Islet of Langerhans (tissue), 1 donor: ENCODE measurements around the gene LAMC3.
A peak's percentile ranks its signal among the peaks of the same experiment; 100 is the strongest.

Experiments
- FAIRE-seq: peaks from one replicate; lab custom pipeline; 2011; peaks lifted over from hg19 to GRCh38; lab: Jason Lieb, UNC

LAMC3 gene

DNA sequence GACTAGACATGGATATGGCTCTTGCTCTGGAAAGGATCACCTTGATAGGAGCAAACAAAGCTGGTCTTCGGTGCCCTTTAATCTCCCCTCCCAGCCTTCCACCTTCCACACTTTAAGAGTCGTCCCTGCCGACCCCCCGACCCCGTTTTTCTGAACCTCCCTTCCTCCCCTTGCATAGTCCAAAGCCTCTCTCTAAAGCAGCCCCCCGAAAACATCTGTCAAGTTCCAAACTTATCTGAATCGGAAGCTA lies 116.0 kb downstream of the LAMC3 start:
- FAIRE-seq = no peak

DNA sequence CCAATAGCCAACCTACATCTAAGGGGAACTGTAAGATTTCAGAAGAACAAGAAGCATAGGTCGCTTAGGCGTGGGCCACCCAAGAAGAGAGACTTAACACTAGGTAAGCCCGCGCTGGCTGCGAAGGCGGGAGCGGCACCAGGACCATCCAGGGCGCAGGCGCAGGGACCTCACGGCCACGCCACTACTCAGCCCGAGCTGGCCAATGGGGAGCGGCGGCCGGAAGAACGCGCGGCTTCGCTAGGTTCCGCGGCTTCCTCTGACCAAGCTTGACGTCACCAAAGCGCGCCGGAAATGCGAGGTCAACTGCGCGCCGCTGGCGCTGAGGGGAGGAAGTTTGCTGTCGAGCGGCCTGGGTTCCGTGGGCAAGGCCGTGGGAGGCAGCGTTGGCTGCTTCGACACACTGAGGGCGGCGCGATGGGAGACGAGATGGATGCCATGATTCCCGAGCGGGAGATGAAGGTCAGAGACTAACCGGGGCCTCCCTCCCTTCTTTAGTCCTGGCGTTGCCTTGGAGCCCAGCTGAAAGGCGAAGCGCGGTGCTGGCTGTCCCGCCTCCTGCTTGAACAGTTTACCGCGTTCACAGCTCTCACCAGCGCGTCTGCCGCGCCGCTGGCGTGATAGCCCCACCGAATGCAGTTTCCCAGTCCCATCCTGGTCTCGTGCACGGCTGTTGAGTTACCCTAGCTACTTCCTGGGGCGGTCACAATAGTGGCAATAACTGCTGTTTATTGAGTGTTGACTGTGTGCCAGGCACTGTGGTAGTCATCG lies 116.5 kb downstream of the LAMC3 start, which contains the start of gene NUP214:
TSS of gene NUP214 (plus strand) at position 299 of the 771 bp plus-strand sequence. CDS start at position 418, 119 bp downstream.
- FAIRE-seq = peak; percentile 51

DNA sequence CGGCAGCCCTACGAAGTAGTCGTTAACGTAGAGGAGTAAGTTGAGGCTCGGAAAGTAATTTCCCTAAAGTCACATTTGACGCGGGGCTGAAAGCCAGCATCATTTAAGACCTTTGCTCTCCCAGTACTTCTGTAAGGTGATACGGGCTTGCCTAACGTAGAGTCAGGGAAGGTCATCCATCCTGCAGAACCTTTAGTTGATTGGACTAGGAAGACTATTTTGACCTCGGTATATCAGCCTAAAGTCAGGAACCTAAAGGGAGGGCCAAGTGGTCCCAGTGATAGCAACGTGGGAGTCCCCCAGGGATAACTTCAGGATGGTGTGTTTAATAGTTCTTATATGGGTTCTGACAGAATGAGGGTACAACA lies 117.1 kb downstream of the LAMC3 start:
- no peak for FAIRE-seq

DNA sequence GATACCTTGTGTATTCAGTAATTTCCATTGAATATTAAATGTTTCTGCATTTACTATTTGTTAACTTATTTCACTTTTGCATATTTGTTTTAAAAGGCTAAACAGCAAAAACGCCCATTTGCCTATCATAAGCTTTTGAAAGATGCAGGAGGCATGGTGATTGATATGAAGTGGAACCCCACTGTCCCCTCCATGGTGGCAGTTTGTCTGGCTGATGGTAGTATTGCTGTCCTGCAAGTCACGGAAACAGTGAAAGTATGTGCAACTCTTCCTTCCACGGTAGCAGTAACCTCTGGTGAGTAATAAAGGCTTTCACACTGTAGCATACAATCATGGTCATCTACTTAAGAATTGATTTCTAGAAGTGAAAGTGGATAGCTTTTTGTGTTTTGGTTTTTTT lies 120.2 kb downstream of the LAMC3 start:
- FAIRE-seq = no peak

DNA sequence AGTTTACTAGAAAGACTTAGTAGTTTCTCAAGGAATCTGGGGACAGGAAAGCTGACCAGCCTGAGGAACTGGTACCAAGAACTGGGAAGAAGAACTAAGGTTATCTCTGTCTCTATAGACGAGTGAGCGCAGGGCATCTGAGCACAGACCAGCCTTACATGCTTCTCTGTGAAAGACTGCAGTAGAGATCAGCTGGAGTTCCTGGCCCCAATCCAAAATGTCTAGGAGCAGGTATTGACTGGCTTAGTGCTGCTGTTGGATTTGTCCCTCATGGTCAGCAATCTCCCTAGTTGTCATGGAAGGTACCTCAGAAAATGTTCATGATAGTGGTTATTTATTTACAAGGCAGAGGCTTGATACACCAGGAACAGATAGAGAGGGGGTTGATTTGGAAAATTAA lies 129.7 kb downstream of the LAMC3 start:
- FAIRE-seq = no peak

DNA sequence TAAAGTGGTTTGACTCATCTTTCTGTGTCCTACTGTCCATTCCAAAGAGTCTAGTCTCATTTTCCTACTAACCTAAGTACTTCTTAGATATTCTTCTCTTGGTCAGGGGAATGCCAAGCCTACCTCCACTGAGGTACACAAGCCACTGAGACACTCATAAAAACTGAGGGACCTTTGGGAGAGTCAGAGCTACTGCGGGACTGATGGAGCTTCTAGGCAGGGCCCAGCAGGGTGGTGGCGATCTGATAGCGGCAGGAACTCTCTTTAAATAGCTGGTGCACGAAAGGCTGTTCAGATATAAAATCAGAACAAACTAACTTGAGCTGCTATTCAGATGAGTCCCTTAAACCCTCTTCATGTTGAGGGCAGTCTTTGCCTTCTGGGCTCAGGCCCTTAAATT lies 131.1 kb downstream of the LAMC3 start:
- no peak for FAIRE-seq

DNA sequence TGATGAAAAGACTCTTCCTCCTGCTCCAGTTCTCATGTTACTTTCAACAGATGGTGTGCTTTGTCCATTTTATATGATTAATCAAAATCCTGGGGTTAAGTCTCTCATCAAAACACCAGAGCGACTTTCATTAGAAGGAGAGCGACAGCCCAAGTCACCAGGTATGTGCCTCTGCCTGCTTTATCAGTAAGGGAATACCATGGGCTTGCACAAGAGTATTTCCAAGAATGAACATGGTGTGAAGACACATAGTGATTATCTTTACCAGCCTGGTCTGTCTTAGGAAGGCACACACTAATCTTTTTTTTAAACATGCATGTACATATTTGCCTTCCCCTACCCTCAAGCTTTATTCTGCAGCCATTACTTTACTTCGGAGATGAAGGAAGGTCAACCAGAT lies 131.6 kb downstream of the LAMC3 start:
- FAIRE-seq = no peak

DNA sequence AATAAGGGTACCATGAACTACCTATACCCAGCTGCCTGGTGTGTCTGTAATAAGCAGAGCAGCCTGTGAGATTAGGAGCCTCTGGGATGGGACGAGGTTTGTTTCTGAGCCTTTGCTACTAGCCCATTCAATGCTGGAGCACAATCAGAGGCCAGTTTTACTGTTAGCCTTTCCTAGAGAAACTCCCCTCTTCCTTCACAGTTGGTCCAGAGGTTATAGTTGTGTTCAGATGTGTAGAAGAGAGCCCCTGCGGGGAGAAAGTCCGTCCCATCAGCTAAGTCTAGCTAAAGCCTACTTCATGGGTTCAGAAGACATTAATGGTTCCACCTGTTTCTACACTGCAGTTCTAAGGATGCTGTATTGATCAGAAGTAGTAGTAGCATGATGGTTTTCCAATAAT lies 133.2 kb downstream of the LAMC3 start:
- no peak for FAIRE-seq
